Activated naive CD8-positive, alpha-beta T cell treated with anti-CD3 and anti-CD28 coated beads for 36 hours (primary cell): ENCODE measurements around the gene RASGRP1. TPM values are rescaled to one million over a fixed set of nuclear protein-coding genes. Genes with fewer than 3 reads are reported as not detected.
A peak's percentile ranks its signal among the peaks of the same experiment; 100 is the strongest.

Source experiments
- DNase-seq: peaks from one replicate; pipeline ENCODE4 v3.0.0; 2021
- H3K27ac Mint-ChIP-seq: one replicate; pipeline ENCODE4 v1.8.0; 2022; ENCODE audit warnings: mild to moderate bottlenecking, moderate library complexity, mixed read lengths
- H3K27me3 Mint-ChIP-seq: one replicate; pipeline ENCODE4 v1.8.0; 2022; ENCODE audit warnings: mild to moderate bottlenecking, mixed read lengths
- H3K36me3 Mint-ChIP-seq: one replicate; pipeline ENCODE4 v1.8.0; 2021; ENCODE audit warnings: mild to moderate bottlenecking, mixed read lengths
- H3K4me1 Mint-ChIP-seq: one replicate; pipeline ENCODE4 v1.8.0; 2021; ENCODE audit warnings: mixed read lengths
- H3K4me3 Mint-ChIP-seq: one replicate; pipeline ENCODE4 v1.8.0; 2022; ENCODE audit warnings: mild to moderate bottlenecking, moderate library complexity, mixed read lengths
- H3K9me3 Mint-ChIP-seq: one replicate; pipeline ENCODE4 v1.8.0; 2022; ENCODE audit warnings: mixed read lengths
- total RNA-seq, 2 experiments: library from RNA; stranded (reverse); gene quantifications; one replicate each; pipeline ENCODE4 v1.2.3, GENCODE V29; 2021

The RASGRP1 gene
- total RNA-seq, 2 experiments from 2014 or later = 42.7 to 46.6 TPM

DNA sequence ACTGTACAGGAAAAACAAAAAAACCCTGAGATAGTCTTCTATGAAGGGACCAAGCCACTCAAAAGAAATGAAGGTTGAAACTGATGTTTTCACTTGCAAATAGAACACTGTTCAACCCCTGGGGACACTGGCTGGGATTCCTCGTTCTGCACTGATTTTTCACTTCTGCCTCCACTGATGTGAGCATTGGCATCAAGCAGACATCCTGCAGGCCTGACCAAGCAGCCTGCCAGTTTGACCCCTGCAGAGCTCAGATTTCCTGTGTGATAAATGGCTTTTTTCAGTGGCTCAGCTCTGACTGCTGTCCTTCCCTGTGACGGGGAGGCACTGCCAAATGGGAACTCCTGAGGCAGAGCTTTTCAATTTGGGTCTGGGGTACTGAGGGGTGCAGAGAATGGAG lies 50.0 kb downstream of the RASGRP1 start:
- Mint-ChIP-seq H3K27ac (peak overlapping the region; percentile 57), H3K9me3 (no peaks in the 10 kb centered on the region), H3K36me3 (peaks cover 37% of the 10 kb centered on the region), H3K27me3 (no peaks in the 10 kb centered on the region), H3K4me3 (no peak overlapping the region), H3K4me1 (peaks cover 29% of the 10 kb centered on the region)
- DNase-seq = no peak

DNA sequence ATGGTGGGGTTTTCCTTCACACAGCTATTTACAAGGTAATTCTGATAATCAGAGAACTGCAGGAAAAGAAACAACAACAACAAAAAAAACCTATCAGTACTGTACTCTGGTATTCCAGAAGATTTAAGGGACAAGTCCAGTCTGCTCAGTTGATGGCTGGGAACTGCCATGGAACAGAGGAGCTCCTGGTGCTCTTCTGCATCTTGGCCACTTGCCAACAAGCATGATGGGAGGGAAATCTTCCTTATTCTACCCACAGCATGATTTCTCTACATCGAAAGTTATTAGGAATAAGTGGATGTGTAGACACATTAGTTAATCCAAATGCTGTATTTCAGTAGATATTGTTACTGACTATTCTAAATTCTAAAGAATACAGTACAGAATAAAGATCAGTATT lies 51.7 kb downstream of the RASGRP1 start:
- peaks cover 32% of the 10 kb centered on the region for H3K4me1 Mint-ChIP-seq
- H3K9me3 Mint-ChIP-seq = no peaks in the 10 kb centered on the region
- H3K4me3 Mint-ChIP-seq = no peak overlapping the region
- H3K36me3 Mint-ChIP-seq = peaks cover 36% of the 10 kb centered on the region
- no peaks in the 10 kb centered on the region for H3K27me3 Mint-ChIP-seq
- H3K27ac Mint-ChIP-seq = no peak overlapping the region
- no peak for DNase-seq

DNA sequence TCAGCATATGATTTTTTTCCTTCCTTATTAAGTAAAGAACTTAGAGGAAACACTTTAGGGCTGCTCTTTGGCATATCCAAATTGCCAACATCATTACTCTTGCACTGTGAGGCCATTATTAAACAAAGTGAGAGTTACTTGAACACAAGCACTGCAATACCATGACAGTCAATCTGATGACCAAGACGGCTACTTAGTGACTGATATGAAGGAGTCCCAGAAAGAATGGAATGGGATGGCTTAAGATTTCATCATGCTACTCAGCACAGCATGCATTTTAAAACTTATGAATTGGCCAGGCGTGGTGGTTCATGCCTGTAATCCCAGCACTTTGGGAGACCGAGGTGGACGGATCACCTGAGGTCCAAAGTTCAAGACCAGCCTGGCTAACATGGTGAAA lies 55.5 kb downstream of the RASGRP1 start:
- Mint-ChIP-seq H3K36me3 (peaks cover 36% of the 10 kb centered on the region), H3K4me3 (no peak overlapping the region), H3K27ac (peak overlapping the region; percentile 72)

DNA sequence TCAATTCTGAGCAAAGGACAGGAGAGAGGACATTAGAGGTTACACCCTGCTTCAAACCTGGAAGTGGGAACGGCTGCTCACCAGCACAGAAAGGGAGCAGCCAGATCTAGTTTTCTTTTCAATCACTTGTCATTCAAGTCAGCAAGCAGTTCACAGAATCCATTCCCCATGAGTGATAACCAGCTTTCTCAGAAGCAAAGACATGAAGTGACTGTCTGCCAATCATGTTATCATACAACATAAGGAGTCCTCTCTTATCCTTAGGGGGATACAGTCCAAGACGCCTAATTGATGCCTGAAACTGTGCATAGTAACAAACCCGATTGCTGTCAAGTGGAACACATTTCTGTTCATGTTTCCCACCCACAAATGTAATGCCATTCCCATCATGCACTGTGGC lies 56.0 kb downstream of the RASGRP1 start:
- Mint-ChIP-seq H3K36me3 (peaks cover 33% of the 10 kb centered on the region), H3K4me1 (peaks cover 29% of the 10 kb centered on the region), H3K9me3 (no peaks in the 10 kb centered on the region), H3K27ac (peak overlapping the region; percentile 72), H3K27me3 (no peaks in the 10 kb centered on the region), H3K4me3 (no peak overlapping the region)
- DNase-seq = no peak

More for the DNA sequence above, 55.5 kb downstream of the RASGRP1 start:
- H3K27me3 Mint-ChIP-seq = no peaks in the 10 kb centered on the region
- H3K9me3 Mint-ChIP-seq = no peaks in the 10 kb centered on the region
- no peak for DNase-seq
- peaks cover 31% of the 10 kb centered on the region for H3K4me1 Mint-ChIP-seq

DNA sequence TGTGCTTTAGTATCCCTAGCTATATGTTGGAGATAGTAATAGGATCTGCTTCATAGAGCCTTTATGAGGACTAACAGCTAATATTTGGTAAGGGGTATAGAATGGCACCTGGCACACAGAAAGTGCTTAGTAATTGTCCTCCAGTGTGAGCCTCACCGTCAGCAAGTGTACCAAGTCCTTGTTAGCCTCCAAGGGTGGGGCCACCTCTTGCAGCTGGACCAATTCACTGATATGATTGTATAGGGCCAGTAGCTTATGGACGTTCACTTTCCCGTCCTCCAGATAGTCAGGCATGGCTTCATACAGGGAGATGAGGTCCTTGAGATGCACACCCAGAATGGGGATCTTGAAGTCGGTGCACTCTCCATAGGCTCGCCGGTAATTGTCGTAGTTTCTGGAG lies 57.0 kb downstream of the RASGRP1 start:
- Mint-ChIP-seq H3K27me3 (no peaks in the 10 kb centered on the region), H3K36me3 (peaks cover 38% of the 10 kb centered on the region), H3K4me3 (no peak overlapping the region), H3K9me3 (no peaks in the 10 kb centered on the region), H3K27ac (peak overlapping the region; percentile 48), H3K4me1 (peaks cover 28% of the 10 kb centered on the region)
- DNase-seq = no peak

DNA sequence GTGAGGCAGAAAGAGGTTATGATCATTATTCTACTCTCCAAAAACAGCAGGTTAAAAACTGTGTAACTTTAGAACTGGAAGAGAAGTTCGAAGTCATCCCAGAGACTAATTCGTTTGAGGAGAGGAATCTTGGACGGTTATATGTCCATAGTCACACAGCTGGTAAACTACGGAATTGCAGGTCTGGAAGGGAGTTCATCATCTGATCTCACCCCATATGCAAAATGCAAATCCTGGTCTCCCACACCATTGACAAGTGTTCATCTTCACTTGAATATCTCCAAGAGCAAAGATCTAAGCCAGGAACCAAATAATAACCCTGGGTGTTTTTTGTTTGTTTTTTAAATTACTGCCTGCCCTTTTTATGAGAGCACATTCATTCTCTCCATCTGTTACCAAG lies 57.6 kb downstream of the RASGRP1 start:
- Mint-ChIP-seq H3K4me3 (no peak overlapping the region), H3K36me3 (peaks cover 43% of the 10 kb centered on the region), H3K4me1 (peaks cover 28% of the 10 kb centered on the region), H3K27me3 (no peaks in the 10 kb centered on the region), H3K27ac (peak overlapping the region; percentile 72), H3K9me3 (no peaks in the 10 kb centered on the region)
- DNase-seq = no peak

DNA sequence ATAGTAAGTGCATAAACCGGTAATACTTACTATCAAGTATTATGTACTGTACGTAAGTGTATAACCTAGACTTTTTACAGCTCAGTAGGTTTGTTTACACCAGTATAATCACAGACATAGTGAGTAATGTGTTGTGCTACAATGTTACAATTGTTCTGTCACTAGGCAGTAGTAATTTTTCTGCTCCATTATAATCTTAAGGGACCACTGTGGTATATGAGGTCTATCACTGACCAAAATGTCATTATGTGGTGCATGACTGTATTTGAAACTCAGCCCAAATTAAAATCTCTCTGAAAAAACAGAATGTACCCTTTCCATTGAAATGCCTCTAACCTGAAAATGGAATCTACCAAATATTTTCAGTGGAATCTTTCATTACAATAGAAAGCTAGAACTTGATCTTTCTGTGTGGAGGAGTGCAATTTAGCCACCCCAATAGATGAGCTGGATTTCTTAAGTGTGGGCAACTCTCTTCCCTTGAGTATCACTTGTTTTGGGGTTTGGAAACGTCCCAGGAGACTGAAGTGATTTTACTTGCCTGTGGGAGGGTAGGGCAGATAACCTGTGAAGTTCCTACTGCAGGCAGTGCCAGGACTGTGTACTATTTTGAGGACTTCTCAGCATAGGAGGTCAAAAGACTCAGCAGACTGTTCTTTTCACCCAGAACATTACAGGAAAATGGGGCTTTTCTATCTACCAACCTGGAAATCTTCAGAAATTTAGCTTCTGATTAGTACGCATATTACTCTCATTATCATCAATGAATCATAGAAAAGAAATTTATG lies 59.7 kb downstream of the RASGRP1 start:
- no peak for DNase-seq
- Mint-ChIP-seq H3K4me3 (no peak overlapping the region), H3K9me3 (peaks cover 3% of the 10 kb centered on the region), H3K27ac (peak overlapping the region; percentile 68), H3K27me3 (no peaks in the 10 kb centered on the region), H3K36me3 (peaks cover 47% of the 10 kb centered on the region), H3K4me1 (peaks cover 20% of the 10 kb centered on the region)

DNA sequence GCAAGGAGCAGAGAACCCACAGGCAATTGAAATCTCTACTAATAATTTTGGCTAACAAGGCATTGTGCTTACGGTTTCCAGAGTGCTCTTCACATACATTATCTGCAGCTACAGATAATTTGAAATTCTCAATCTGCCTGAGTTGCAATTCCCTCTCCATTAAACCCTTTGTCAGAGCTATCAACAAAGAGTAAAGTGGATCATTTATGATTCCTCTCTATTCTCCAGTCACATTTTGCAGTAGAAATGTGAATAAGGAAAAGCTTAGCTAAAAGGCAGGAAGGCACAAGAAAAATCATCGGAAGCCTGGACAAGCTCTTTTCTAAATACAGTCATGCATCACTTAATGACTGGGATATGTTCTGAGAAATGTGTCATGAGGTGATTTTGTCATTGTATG lies 61.1 kb downstream of the RASGRP1 start:
- H3K4me1 Mint-ChIP-seq = peaks cover 16% of the 10 kb centered on the region
- peak overlapping the region; percentile 12 for H3K27ac Mint-ChIP-seq
- H3K27me3 Mint-ChIP-seq = no peaks in the 10 kb centered on the region

DNA sequence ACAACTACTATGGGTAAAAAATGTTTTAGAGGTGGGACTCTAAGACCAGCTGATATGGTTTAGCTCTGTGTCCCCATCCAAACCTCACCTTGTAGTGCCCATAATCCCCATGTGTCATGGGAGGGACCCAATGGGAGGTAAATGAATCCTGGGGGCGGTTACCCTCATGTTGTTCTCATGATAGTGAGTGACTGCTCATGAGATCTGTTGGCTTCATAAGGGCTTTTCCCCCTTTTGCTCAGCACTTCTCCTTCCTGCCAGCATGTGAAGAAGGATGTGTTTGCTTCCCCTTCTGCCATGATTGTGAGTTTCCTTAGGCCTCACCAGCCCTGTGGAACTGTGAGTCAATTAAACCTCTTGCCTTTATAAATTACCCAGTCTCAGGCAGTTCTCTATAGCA lies 65.0 kb downstream of the RASGRP1 start:
- Mint-ChIP-seq H3K36me3 (peaks cover 50% of the 10 kb centered on the region), H3K4me1 (peaks cover 10% of the 10 kb centered on the region), H3K27ac (peak overlapping the region; percentile 22), H3K4me3 (no peak overlapping the region), H3K27me3 (no peaks in the 10 kb centered on the region), H3K9me3 (peaks cover 4% of the 10 kb centered on the region)
- DNase-seq = no peak

More for the DNA sequence above, 61.1 kb downstream of the RASGRP1 start:
- Mint-ChIP-seq H3K36me3 (peaks cover 57% of the 10 kb centered on the region), H3K4me3 (no peak overlapping the region), H3K9me3 (peaks cover 4% of the 10 kb centered on the region)
- DNase-seq = no peak

DNA sequence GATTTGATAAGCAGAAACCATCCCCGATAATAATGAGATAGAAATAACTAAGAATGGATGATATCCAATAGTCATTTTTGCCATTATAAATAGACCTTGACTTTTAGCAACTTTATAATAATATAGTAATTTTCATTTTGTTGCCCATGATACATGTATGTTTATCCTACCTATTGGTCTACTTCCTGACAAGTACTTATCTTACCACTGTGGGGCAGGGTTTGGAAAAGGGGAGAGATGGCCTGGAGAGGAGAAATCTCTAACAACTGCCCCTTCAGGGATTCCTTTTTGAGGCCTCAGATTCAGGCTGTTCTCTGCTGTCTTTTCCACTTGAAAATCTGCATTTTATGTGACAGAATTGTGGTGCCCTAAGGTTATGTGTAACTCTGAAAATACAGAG lies 68.5 kb downstream of the RASGRP1 start:
- no peak for DNase-seq
- Mint-ChIP-seq H3K4me3 (no peak overlapping the region), H3K27me3 (no peaks in the 10 kb centered on the region), H3K36me3 (peaks cover 53% of the 10 kb centered on the region), H3K27ac (peak overlapping the region; percentile 66), H3K4me1 (peaks cover 23% of the 10 kb centered on the region), H3K9me3 (peaks cover 6% of the 10 kb centered on the region)

DNA sequence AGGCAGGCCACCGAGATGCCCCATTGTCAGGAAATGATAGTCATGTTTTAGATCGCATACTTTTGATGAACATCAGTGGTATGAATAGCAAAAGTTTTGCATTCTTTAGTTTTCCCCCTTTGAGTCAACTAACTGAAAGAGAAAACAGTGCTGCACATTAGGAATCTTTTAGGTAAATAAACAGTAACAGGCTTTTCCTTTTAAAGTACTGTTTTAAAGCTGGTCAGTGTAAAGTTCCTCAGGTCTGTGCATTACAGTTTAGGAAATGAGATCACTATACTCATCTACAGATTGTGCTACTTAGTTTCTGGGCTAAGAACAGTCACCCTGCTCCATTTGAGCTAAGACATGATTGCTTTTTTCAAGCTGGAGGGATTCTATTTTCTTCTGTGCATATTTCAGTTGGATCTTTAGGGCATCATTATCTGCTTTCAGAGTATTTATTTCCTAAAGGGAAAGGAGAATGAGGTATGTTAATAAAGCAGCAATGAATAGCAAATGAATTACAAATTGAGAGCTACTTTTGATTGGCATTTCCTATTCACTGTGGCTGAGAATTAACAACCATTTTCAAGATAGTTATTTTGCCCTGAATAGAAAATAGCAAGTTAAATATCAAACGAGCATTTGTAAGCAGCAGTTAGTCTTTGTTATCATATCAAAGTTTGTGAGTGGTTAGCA lies 74.2 kb downstream of the RASGRP1 start:
- H3K4me1 Mint-ChIP-seq = peaks cover 47% of the 10 kb centered on the region
- peaks cover 55% of the 10 kb centered on the region for H3K36me3 Mint-ChIP-seq
- H3K4me3 Mint-ChIP-seq = no peak overlapping the region

DNA sequence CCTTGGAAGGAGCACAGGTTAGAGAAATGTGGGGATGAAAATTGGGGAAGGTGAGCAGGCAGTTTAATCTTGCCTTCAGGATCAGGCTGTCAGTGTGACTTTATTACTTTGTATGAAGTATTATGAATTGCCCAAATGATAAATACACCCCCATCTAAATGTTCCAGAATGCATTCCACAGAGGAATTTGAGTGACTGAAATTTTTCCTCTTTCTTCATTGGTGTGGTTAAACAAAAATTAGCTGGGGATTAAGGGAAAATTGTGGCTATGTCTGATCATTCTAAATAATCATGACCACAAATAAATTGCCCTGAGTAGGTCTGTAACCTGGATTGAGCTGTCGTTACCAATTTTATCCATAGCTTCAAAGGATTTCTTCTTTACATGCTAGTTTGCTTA lies 77.2 kb downstream of the RASGRP1 start:
- Mint-ChIP-seq H3K4me1 (peaks cover 44% of the 10 kb centered on the region), H3K9me3 (peaks cover 1% of the 10 kb centered on the region), H3K27me3 (no peaks in the 10 kb centered on the region), H3K4me3 (no peak overlapping the region), H3K27ac (peak overlapping the region; percentile 89), H3K36me3 (peaks cover 45% of the 10 kb centered on the region)
- DNase-seq = no peak

More for the DNA sequence above, 74.2 kb downstream of the RASGRP1 start:
- H3K27me3 Mint-ChIP-seq = no peaks in the 10 kb centered on the region
- no peak for DNase-seq
- H3K27ac Mint-ChIP-seq = peak overlapping the region; percentile 71
- peaks cover 3% of the 10 kb centered on the region for H3K9me3 Mint-ChIP-seq

DNA sequence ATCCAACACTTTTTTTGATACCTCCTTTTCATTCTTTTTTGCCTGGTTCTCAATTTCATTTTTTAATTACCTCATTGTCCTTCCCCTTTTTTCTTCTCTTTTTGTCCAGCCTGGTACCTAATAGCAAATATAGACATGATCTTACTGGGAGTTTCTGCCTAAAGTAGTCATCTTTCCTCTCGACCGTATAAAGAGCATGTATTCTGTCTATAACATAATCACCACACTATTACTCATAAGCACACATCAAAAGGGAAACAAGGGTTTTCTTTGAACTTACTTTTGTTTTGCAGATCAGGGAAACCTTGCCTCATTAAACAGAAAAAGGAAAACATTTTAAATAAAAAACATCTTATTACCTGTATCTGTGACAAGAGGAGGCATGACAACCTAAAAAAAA lies 77.7 kb downstream of the RASGRP1 start:
- no peaks in the 10 kb centered on the region for H3K27me3 Mint-ChIP-seq
- peaks cover 47% of the 10 kb centered on the region for H3K36me3 Mint-ChIP-seq
- DNase-seq = no peak
- peaks cover 45% of the 10 kb centered on the region for H3K4me1 Mint-ChIP-seq
- H3K9me3 Mint-ChIP-seq = peaks cover 1% of the 10 kb centered on the region
- peak overlapping the region; percentile 89 for H3K27ac Mint-ChIP-seq
- peak overlapping the region; percentile 4 for H3K4me3 Mint-ChIP-seq

DNA sequence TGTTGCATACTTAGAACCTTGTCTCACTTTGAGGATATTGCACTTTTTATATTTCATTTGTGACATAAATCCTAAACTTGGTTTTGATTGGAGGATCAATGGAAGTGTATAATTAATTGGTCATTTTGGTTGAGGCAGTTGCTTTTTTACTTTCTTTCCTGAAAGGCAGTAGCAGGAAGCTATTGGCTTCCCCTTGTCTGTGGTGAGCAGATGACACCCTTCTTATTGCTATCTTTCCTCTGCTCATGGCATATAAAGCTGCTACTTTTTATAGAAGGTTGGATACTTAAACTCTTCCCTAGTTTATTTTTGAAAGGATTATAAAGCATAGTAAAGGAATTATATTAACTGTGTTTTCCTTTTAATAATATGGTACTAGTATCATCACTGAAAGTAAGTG lies 82.0 kb downstream of the RASGRP1 start:
- Mint-ChIP-seq H3K4me1 (peaks cover 29% of the 10 kb centered on the region), H3K27me3 (no peaks in the 10 kb centered on the region)

DNA sequence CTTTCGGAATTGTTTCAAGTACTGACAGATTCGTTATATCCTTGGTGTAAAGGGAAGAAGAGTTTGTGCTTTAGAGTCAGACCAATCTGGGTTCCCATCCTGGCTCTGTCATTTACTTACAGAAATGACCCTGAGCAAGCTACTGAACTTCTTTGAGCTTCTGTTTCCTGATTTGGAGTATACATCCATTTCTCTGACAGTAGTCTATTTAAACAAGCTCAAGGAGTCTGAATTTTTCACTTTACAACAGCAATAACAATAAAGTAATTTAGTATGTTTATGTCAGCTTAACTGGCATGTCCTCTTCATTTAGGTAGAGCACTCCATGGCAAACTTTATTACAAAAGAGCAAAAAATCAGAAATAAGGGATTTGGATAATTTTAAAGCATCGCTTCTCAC lies 82.9 kb downstream of the RASGRP1 start:
- no peak overlapping the region for H3K27ac Mint-ChIP-seq
- no peak overlapping the region for H3K4me3 Mint-ChIP-seq
- H3K9me3 Mint-ChIP-seq = no peaks in the 10 kb centered on the region
- H3K36me3 Mint-ChIP-seq = peaks cover 29% of the 10 kb centered on the region
- H3K27me3 Mint-ChIP-seq = no peaks in the 10 kb centered on the region
- DNase-seq = no peak
- H3K4me1 Mint-ChIP-seq = peaks cover 21% of the 10 kb centered on the region

More for the DNA sequence above, 82.0 kb downstream of the RASGRP1 start:
- no peak overlapping the region for H3K4me3 Mint-ChIP-seq
- peak overlapping the region; percentile 47 for H3K27ac Mint-ChIP-seq
- DNase-seq = no peak
- H3K9me3 Mint-ChIP-seq = peaks cover 1% of the 10 kb centered on the region
- peaks cover 36% of the 10 kb centered on the region for H3K36me3 Mint-ChIP-seq
